Camera-type eye (tissue), 1 donor: Measurements from ENCODE around the gene CT83. TPM values are rescaled to one million over a fixed set of nuclear protein-coding genes. Genes with fewer than 3 reads are reported as not detected.

Experiments
- total RNA-seq: library from RNA; depleted of rRNA; stranded (reverse); fragments of >200 nt; gene quantifications from one replicate; pipeline ENCODE4 v1.2.3, GENCODE V29; 2014

The CT83 gene
- not detected for total RNA-seq

GRCh38 chrX:116462822-116463221 lies at the start of gene CT83:
Gene CT83 (minus strand): TSS chrX:116462976. CDS start chrX:116462856, 120 bp downstream.

GRCh38 chrX:116436358-116436816 lies 26.4 kb downstream of the CT83 start, which contains the start of gene SLC6A14:
Gene SLC6A14 (plus strand): TSS chrX:116436606. CDS start chrX:116436710, 104 bp downstream.

Other genes starting within 250 kb of the CT83 start
- gene SLC6A14, start 26.4 kb downstream of the CT83 start, total RNA-seq, result 0.99 TPM